HG03095 (cell line): Measurements from ENCODE around the gene UGGT1.

ENCODE experiments used
- ATAC-seq: cut with Tn5 transposase; IDR thresholded peaks from one replicate; pipeline ENCODE4 v1.9.1; 2021; ENCODE audit warnings: moderate library complexity; ENCODE audit not compliant: unreplicated experiment

UGGT1 gene

GRCh38 chr2:128109243-128109642 lies 18.2 kb downstream of the UGGT1 start:
- no peak for ATAC-seq

- ATAC-seq = no peak
Measured at GRCh38 chr2:128115921-128116623, 25.1 kb downstream of the UGGT1 start.

- no peak for ATAC-seq
Measured at GRCh38 chr2:128134573-128134972, 43.6 kb downstream of the UGGT1 start.

- no peak for ATAC-seq
Measured at GRCh38 chr2:128137094-128137616, 46.2 kb downstream of the UGGT1 start.

- no peak for ATAC-seq
Measured at GRCh38 chr2:128139624-128140023, 48.6 kb downstream of the UGGT1 start.

- no peak for ATAC-seq
Measured at GRCh38 chr2:128145651-128146050, 54.7 kb downstream of the UGGT1 start.

- no peak for ATAC-seq
Measured at GRCh38 chr2:128153786-128154185, 62.8 kb downstream of the UGGT1 start.

GRCh38 chr2:128154225-128154624 lies 63.2 kb downstream of the UGGT1 start:
- ATAC-seq = no peak

- ATAC-seq = no peak
Measured at GRCh38 chr2:128155970-128156369, 65.0 kb downstream of the UGGT1 start.

GRCh38 chr2:128156812-128157211 lies 65.8 kb downstream of the UGGT1 start:
- ATAC-seq = no peak

- ATAC-seq = no peak
Measured at GRCh38 chr2:128157644-128158043, 66.6 kb downstream of the UGGT1 start.

- no peak for ATAC-seq
Measured at GRCh38 chr2:128158176-128158575, 67.2 kb downstream of the UGGT1 start.

GRCh38 chr2:128159437-128159836 lies 68.4 kb downstream of the UGGT1 start:
- ATAC-seq = no peak

GRCh38 chr2:128160616-128161275 lies 69.7 kb downstream of the UGGT1 start:
- ATAC-seq = no peak

- no peak for ATAC-seq
Measured at GRCh38 chr2:128162266-128162665, 71.3 kb downstream of the UGGT1 start.

GRCh38 chr2:128164311-128164710 lies 73.3 kb downstream of the UGGT1 start:
- no peak for ATAC-seq

- ATAC-seq = no peak
Measured at GRCh38 chr2:128166746-128167353, 75.8 kb downstream of the UGGT1 start.

GRCh38 chr2:128169094-128169493 lies 78.1 kb downstream of the UGGT1 start:
- ATAC-seq = no peak

GRCh38 chr2:128169497-128169896 lies 78.5 kb downstream of the UGGT1 start:
- no peak for ATAC-seq

- no peak for ATAC-seq
Measured at GRCh38 chr2:128169933-128170709, 79.1 kb downstream of the UGGT1 start.

- no peak for ATAC-seq
Measured at GRCh38 chr2:128170776-128171175, 79.8 kb downstream of the UGGT1 start.
